Right lobe of liver (tissue), 4 donors: ENCODE data around the gene FAM234B.

Experiments used
- POLR2A ChIP-seq: fragments of 450-650 bp; IDR thresholded peaks from one replicate; pipeline ENCODE4 v1.6.1; 2017; ENCODE audit warnings: antibody characterized with exemption, mild to moderate bottlenecking
- TF ChIP-seq, protein P1 (sequence below), 4 donors: fragments of 200-600 bp in 3 of 4; fragments of 450-650 bp in 1 of 4; IDR thresholded peaks; one replicate each; pipeline versions ENCODE4 v1.5.1 to v1.8.0; 2016 to 2022; ENCODE audit warnings: antibody characterized with exemption in 4 of 4, mild to moderate bottlenecking in 2 of 4
- donor health status: DM: no; HTN: no; CAD: no.
- donor health status: DM: no; HTN: no; CAD: no.
- donor health status: DM: no; HTN: yes; CAD: no.

DNA sequence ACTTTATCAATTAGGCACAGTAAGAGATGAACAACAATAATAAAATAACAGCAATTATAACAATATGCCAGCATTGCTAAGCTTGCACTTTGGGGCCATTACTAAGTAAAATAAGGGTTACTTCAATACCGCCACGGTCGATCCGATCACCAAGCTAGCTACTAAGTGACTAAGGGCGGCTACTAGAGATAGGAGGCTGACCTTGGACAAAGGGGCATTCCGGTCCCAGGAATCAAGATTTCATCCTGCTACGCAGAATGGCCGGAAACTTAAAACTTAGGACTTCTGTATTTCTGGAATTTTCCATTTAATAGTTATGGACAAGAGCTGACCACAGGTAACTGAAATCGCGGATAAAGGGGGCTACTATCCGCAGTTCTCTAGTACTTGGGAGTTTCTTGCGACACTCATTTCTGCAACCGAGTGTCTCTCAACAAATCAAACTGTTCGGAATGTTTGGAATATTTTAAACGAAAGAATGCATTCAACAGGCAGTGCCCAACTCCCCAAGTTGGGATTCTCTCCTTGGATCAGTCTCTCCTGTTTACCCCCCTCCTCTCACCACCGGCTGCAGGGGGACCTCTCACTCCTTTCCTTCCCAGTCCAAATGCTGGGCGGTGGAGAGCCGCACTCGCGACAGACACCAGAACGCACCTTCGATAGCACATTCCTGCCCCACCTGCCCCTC is 44.8 kb upstream of the FAM234B start:
- no peak for TF ChIP-seq POLR2A
- TF ChIP-seq, protein P1, sequence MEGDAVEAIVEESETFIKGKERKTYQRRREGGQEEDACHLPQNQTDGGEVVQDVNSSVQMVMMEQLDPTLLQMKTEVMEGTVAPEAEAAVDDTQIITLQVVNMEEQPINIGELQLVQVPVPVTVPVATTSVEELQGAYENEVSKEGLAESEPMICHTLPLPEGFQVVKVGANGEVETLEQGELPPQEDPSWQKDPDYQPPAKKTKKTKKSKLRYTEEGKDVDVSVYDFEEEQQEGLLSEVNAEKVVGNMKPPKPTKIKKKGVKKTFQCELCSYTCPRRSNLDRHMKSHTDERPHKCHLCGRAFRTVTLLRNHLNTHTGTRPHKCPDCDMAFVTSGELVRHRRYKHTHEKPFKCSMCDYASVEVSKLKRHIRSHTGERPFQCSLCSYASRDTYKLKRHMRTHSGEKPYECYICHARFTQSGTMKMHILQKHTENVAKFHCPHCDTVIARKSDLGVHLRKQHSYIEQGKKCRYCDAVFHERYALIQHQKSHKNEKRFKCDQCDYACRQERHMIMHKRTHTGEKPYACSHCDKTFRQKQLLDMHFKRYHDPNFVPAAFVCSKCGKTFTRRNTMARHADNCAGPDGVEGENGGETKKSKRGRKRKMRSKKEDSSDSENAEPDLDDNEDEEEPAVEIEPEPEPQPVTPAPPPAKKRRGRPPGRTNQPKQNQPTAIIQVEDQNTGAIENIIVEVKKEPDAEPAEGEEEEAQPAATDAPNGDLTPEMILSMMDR (IDR thresholded peaks at IDR 0.05), result no peak
